Measurements from ENCODE around the gene TTYH2. TPM values are rescaled to one million over a fixed set of nuclear protein-coding genes. Genes with fewer than 3 reads are reported as not detected.

The TTYH2 gene
- total RNA-seq, 6 experiments from 2014 or later: 0.60 to 1.8 (median 1.3) TPM

DNA sequence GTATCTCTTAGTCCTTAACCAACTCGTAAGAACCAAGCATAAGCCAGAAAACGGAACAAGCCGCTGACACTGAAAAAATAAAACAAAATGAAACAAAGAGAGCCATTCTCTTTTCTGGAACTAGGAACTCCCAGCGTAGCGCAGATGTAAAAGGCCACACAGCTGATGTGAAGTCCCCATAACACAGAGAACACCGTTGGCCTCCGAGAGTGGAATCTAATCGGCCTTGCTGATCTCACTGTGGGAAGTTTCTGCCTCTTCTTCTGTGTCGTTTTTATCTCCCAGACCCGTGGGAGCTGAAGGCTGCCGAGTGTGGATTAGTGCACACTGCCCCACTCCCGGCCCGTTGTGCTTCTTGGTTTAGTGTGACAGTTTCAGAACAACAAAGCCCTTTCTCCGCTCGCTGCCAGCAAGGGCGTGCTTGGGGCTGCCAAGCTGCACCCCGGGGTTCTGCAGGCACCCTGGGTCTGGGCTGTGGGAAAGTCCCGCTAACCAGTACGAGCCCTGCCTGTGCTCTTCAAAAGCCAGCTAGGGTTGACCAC lies 21.7 kb downstream of the TTYH2 start:
- no peaks in the 10 kb centered on the region for H3K36me3 ChIP-seq
- ATAC-seq (peak in 2 of 4 donors; percentile 31 to 53), DNase-seq (no peak)
- H3K27ac ChIP-seq: no peak overlapping the region
- no peaks in the 10 kb centered on the region for H3K27me3 ChIP-seq
- WGBS (ENCODE audit: insufficient coverage, low coverage, low lambda C conversion rate, missing lambda C conversion rate): 59% methylated on average over 5 of the region's 19 CpGs
- H3K4me1 ChIP-seq: no peaks in the 10 kb centered on the region
- intact Hi-C loops (cut with DNase I): no loop called here
- TF ChIP-seq POLR2A (IDR thresholded peaks at IDR 0.05): no peak
- TF ChIP-seq, protein P1, sequence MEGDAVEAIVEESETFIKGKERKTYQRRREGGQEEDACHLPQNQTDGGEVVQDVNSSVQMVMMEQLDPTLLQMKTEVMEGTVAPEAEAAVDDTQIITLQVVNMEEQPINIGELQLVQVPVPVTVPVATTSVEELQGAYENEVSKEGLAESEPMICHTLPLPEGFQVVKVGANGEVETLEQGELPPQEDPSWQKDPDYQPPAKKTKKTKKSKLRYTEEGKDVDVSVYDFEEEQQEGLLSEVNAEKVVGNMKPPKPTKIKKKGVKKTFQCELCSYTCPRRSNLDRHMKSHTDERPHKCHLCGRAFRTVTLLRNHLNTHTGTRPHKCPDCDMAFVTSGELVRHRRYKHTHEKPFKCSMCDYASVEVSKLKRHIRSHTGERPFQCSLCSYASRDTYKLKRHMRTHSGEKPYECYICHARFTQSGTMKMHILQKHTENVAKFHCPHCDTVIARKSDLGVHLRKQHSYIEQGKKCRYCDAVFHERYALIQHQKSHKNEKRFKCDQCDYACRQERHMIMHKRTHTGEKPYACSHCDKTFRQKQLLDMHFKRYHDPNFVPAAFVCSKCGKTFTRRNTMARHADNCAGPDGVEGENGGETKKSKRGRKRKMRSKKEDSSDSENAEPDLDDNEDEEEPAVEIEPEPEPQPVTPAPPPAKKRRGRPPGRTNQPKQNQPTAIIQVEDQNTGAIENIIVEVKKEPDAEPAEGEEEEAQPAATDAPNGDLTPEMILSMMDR (IDR thresholded peaks at IDR 0.05): no peak
- no peaks in the 10 kb centered on the region for H3K9me3 ChIP-seq
- no peak overlapping the region for H3K4me3 ChIP-seq

DNA sequence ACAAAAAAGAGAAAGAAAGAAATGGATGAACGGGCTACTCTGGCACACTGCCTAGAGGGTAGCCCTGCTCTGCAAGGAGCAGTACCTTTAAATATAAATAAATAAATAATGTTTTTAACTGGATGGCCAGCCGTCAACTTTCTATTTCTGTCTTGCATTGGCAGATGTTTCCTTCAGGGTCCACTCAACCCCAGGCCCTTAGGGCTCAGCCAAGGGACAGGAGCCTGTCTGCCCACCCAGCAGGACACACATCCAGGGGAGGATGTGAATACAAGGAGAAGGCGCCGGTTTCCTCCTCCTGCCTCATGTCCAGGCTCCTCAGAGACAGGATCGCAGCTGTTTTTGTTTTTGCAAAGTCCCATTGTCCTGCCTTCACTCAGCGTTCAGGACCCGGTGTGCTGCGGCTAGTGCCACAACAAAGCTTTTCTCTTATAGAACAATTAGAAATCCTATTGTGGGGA lies 22.6 kb downstream of the TTYH2 start:
- no peaks in the 10 kb centered on the region for H3K4me1 ChIP-seq
- H3K27ac ChIP-seq: no peak overlapping the region
- WGBS (ENCODE audit: insufficient coverage, low coverage, low lambda C conversion rate, missing lambda C conversion rate): 60% methylated on average over 5 of the region's 8 CpGs
- ATAC-seq (no peak), DNase-seq (no peak)
- no peaks in the 10 kb centered on the region for H3K36me3 ChIP-seq
- intact Hi-C loops (cut with DNase I): no loop called here
- no peak overlapping the region for H3K4me3 ChIP-seq
- H3K9me3 ChIP-seq: no peaks in the 10 kb centered on the region
- TF ChIP-seq, protein P1 (IDR thresholded peaks at IDR 0.05): no peak
- TF ChIP-seq POLR2A (IDR thresholded peaks at IDR 0.05): no peak
- H3K27me3 ChIP-seq: no peaks in the 10 kb centered on the region

DNA sequence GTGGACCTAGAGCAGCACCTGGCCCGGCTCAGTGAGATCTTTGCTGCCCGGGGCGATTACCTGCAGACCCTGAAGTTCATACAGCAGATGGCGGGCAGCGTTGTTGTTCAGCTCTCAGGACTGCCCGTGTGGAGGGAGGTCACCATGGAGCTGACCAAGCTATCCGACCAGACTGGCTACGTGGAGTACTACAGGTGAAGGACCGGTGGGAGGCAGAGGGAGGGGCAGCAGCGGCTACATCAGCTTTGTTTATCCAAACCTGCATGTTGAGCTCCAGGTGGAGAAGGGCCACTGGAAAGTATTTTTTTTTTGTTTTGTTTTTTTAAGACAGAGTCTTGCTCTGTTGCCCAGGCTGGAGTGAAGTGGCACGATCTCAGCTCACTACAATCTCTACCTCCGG lies 23.9 kb downstream of the TTYH2 start:
- intact Hi-C loops (cut with DNase I): no loop called here
- H3K9me3 ChIP-seq: no peaks in the 10 kb centered on the region
- no peak overlapping the region for H3K4me3 ChIP-seq
- 68% methylated on average over 9 of the region's 12 CpGs for WGBS (ENCODE audit: insufficient coverage, low coverage, low lambda C conversion rate, missing lambda C conversion rate)
- no peaks in the 10 kb centered on the region for H3K36me3 ChIP-seq
- no peaks in the 10 kb centered on the region for H3K27me3 ChIP-seq
- no peak for ATAC-seq
- DNase-seq: no peak
- no peak overlapping the region for H3K27ac ChIP-seq
- TF ChIP-seq POLR2A (IDR thresholded peaks at IDR 0.05): no peak
- TF ChIP-seq, protein P1 (IDR thresholded peaks at IDR 0.05): no peak
- H3K4me1 ChIP-seq: no peaks in the 10 kb centered on the region

DNA sequence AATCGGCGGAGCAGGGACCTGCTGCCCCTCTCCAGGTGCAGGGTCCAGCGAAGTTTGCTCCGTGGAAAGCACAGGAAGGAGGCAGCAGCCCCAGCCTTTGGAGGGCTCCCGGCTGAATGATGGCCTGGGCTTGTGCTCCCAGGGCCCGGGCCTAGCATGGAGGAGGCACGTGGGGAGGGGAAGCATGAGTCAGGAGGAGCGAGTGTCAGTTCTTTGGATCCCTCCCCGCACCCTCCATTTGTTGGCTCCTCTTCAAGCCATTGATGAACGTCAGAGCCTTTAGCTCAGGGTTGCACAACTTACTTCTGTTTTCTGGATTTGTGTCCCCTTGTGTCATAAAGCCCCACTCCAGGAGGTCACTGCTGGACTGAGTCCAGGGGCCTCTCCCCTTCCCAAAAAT lies 25.8 kb downstream of the TTYH2 start:
- peak; percentile 19 to 50 (median 22) for ATAC-seq

More for the DNA sequence above, 25.8 kb downstream of the TTYH2 start:
- peak in 1 of 3 donors; percentile 44 for DNase-seq
- no peaks in the 10 kb centered on the region for H3K9me3 ChIP-seq
- intact Hi-C loops (cut with DNase I): no loop called here
- no peak overlapping the region for H3K4me3 ChIP-seq
- H3K27ac ChIP-seq: no peak overlapping the region
- no peak for TF ChIP-seq POLR2A (IDR thresholded peaks at IDR 0.05)
- TF ChIP-seq, protein P1 (IDR thresholded peaks at IDR 0.05): no peak
- H3K4me1 ChIP-seq: no peaks in the 10 kb centered on the region
- H3K36me3 ChIP-seq: no peaks in the 10 kb centered on the region
- whole genome bisulfite sequencing (ENCODE audit: insufficient coverage, low coverage, low lambda C conversion rate, missing lambda C conversion rate): no CpG with 5 or more reads among the region's 10 CpGs
- H3K27me3 ChIP-seq: no peaks in the 10 kb centered on the region

Measured in right lobe of liver (tissue), 6 donors.